BLaER1 treated with 17β-estradiol and CSF1 and Interleukin-3, amounts not matched to agents 10 nM and 100 nM (cell line): ENCODE measurements around the gene BRF1.
A peak's percentile ranks its signal among the peaks of the same experiment; 100 is the strongest.

Source experiments
- H3K27ac ChIP-seq, 11 experiments: shearing (Covaris generic); formaldehyde crosslinking; 2 replicates each; pipeline ENCODE4 v1.8.1; 2022
- H3K27me3 ChIP-seq, 11 experiments: shearing (Covaris generic); formaldehyde crosslinking; 2 replicates each; pipeline ENCODE4 v1.8.1; 2022
- H3K36me3 ChIP-seq, 11 experiments: shearing (Covaris generic); formaldehyde crosslinking; 2 replicates each; pipeline ENCODE4 v1.8.1; 2022
- H3K4me1 ChIP-seq, 10 experiments: shearing (Covaris generic); formaldehyde crosslinking; 2 replicates each; pipeline ENCODE4 v1.8.1; 2022
- H3K4me2 ChIP-seq, 11 experiments: shearing (Covaris generic); formaldehyde crosslinking; 2 replicates each; pipeline ENCODE4 v1.8.1; 2022
- H3K4me3 ChIP-seq, 10 experiments: shearing (Covaris generic); formaldehyde crosslinking; 2 replicates each; pipeline ENCODE4 v1.8.1; 2022
- H3K9ac ChIP-seq, 11 experiments: shearing (Covaris generic); formaldehyde crosslinking; 2 replicates each; pipeline ENCODE4 v1.8.1; 2022
- H3K9me3 ChIP-seq, 11 experiments: shearing (Covaris generic); formaldehyde crosslinking; replicated peaks in 1 of 11; 2 replicates each; pipeline ENCODE4 v1.8.1; 2022
- H4K20me1 ChIP-seq, 11 experiments: shearing (Covaris generic); formaldehyde crosslinking; 2 replicates each; pipeline ENCODE4 v1.8.1; 2022
- Cebpa-rat ChIP-seq, 11 experiments: shearing (Covaris generic); IDR thresholded peaks; 2 replicates each; pipeline ENCODE4 v1.8.1; 2022

The BRF1 gene

DNA sequence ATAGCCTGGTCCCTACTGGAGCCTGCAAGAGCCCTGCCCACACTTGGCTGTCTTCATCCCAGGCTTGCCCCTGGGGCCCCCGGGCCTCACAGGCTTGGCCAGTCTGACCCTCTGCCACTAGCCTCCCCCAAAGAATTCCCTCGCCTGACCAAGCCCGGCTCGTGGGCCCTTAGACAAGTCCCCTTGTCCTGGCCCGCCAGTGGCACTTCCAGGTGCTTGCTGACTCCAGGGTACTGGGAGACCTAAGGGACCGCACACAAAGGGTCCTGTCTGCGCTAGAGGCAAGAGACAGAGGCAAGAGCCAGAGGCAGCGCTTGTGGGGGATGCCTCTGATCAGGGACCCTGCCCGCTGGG is 47.5 kb downstream of the BRF1 start:
- TF ChIP-seq Cebpa-rat (IDR thresholded peaks at IDR 0.05) = no peak

DNA sequence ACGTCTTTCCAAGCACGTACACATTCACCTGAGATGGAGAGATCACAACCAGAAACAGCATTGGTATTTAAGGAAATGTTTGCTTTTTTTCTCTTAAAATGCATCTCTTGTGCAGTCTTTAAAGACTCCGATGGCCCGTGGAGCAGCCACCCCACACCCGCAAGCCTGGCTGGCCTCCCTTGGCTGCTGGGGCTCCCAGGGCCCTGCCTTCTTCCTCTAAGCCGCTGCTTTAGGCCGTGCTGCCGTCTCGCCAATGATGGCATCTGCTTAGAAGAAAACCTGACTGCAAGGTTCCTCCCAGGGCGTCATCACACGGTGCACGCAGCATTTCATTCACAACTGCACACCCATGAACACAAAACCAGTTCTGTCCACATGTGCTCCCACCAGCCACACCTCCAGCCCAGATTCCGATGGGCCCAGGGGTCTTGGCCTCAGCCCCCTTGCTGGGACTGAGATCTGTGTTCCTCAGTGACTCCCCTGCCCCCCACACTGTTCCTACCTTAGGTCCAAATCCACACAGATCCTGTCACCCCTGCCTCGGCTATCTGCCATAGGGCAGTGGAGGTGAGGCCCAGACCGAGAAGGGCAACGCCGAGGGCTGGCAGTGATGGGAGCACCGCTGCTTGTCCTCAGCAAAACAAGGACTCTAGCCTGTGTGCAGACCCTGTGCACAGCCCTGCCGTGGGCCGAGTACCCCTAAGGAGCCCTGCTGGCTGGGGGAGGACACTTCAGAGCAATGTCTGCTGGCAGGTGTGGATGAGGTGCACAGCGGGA is 48.1 kb downstream of the BRF1 start:
- Histone ChIP-seq H3K4me3 (no peak overlapping the region; a peak in 2 of 20 replicates), H4K20me1 (peaks cover 57 to 96% (median 89%) of the 10 kb centered on the region in 11 experiments; a peak in 21 of 22 replicates), H3K9ac (peak overlapping the region in 3 of 11 experiments; percentile 68 to 87 (median 70); a peak in 5 of 22 replicates), H3K27me3 (peaks cover 0 to 42% (median 0%) of the 10 kb centered on the region in 11 experiments; a peak in 5 of 22 replicates), H3K9me3 (no peaks in the 10 kb centered on the region), H3K4me1 (peaks cover 53 to 96% (median 92%) of the 10 kb centered on the region in 10 experiments), H3K27ac (peak overlapping the region in 4 of 11 experiments; percentile 35 to 77 (median 76); a peak in 6 of 22 replicates), H3K36me3 (peaks cover 8 to 35% (median 19%) of the 10 kb centered on the region in 11 experiments; a peak in 16 of 22 replicates), H3K4me2 (peak overlapping the region in 9 of 11 experiments; percentile 84 to 99 (median 97); a peak in 18 of 22 replicates)
- no peak for TF ChIP-seq Cebpa-rat (IDR thresholded peaks at IDR 0.05)

More for the DNA sequence above, 47.5 kb downstream of the BRF1 start:
- Histone ChIP-seq H3K9me3 (no peaks in the 10 kb centered on the region), H3K27ac (peak overlapping the region in 5 of 11 experiments; percentile 35 to 77 (median 75); a peak in 8 of 22 replicates), H3K4me2 (peak overlapping the region in 9 of 11 experiments; percentile 84 to 99 (median 97); a peak in 18 of 22 replicates), H3K9ac (peak overlapping the region in 3 of 11 experiments; percentile 4 to 70 (median 68); a peak in 5 of 22 replicates), H3K27me3 (peaks cover 0 to 42% (median 0%) of the 10 kb centered on the region in 11 experiments; a peak in 5 of 22 replicates), H3K36me3 (peaks cover 8 to 35% (median 19%) of the 10 kb centered on the region in 11 experiments; a peak in 16 of 22 replicates), H3K4me1 (peaks cover 50 to 95% (median 92%) of the 10 kb centered on the region in 10 experiments), H4K20me1 (peaks cover 52 to 93% (median 85%) of the 10 kb centered on the region in 11 experiments; a peak in 21 of 22 replicates), H3K4me3 (no peak overlapping the region; a peak in 2 of 20 replicates)

GRCh38 chr14:105251920-105252319 is 48.9 kb downstream of the BRF1 start:
- Histone ChIP-seq H3K27ac (peak overlapping the region in 1 of 11 experiments; percentile 59; a peak in 2 of 22 replicates), H3K4me1 (peaks cover 55 to 96% (median 92%) of the 10 kb centered on the region in 10 experiments), H3K4me2 (peak overlapping the region in 9 of 11 experiments; percentile 93 to 99 (median 97); a peak in 17 of 22 replicates), H3K9ac (peak overlapping the region in 4 of 11 experiments; percentile 53 to 87 (median 69); a peak in 5 of 22 replicates), H3K4me3 (peak overlapping the region in 2 of 10 experiments; percentile 75 to 77; a peak in 2 of 20 replicates), H4K20me1 (peaks cover 65 to 96% (median 91%) of the 10 kb centered on the region in 11 experiments; a peak in 21 of 22 replicates), H3K9me3 (no peaks in the 10 kb centered on the region), H3K36me3 (peaks cover 11 to 38% (median 22%) of the 10 kb centered on the region in 11 experiments; a peak in 18 of 22 replicates), H3K27me3 (peaks cover 0 to 42% (median 0%) of the 10 kb centered on the region in 11 experiments; a peak in 5 of 22 replicates)
- no peak for TF ChIP-seq Cebpa-rat (IDR thresholded peaks at IDR 0.05)

DNA sequence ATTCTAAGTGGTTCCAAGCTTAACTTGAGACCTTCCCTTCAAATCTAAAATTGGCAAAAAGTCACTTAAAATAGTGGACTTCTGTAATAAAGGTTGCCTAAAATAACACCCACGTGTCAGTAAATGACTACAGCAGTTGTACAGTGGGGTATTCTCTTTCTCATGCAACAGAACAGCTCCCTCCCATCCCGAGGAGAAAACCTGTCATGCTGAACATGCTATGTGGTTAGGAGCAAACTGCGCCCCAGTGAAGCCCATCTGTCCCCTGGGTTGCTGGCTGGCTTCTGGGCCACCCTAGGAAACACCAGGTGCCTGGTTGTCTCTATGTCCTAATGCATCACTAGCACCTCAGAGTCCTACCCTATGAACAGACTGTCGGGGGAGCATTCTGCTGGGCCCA is 49.8 kb downstream of the BRF1 start:
- Histone ChIP-seq H3K4me2 (peak overlapping the region; percentile 92 to 99 (median 97); a peak in 20 of 22 replicates), H3K27me3 (peaks cover 0 to 42% (median 0%) of the 10 kb centered on the region in 11 experiments; a peak in 5 of 22 replicates), H3K9me3 (no peaks in the 10 kb centered on the region), H3K4me3 (peak overlapping the region in 3 of 10 experiments; percentile 71 to 77 (median 75); a peak in 6 of 20 replicates), H3K9ac (peak overlapping the region in 4 of 11 experiments; percentile 87 to 90 (median 87); a peak in 8 of 22 replicates), H4K20me1 (peaks cover 70 to 96% (median 93%) of the 10 kb centered on the region in 11 experiments; a peak in 21 of 22 replicates), H3K27ac (peak overlapping the region in 4 of 11 experiments; percentile 36 to 84 (median 83); a peak in 6 of 22 replicates), H3K4me1 (peaks cover 46 to 96% (median 92%) of the 10 kb centered on the region in 10 experiments), H3K36me3 (peaks cover 14 to 37% (median 24%) of the 10 kb centered on the region in 11 experiments; a peak in 19 of 22 replicates)
- TF ChIP-seq Cebpa-rat (IDR thresholded peaks at IDR 0.05) = no peak

DNA sequence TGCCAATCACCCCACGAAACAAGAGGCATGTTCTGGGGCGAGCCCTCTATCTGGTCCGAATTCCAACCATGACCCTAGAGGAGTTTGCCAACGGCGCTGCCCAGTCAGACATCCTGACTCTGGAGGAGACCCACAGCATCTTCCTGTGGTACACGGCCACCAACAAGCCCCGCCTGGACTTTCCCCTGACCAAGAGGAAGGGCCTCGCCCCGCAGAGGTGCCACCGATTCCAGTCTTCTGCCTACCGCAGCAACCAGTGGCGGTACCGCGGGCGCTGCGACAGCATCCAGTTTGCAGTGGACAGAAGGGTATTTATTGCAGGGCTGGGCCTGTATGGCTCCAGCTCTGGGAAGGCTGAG is 50.8 kb downstream of the BRF1 start:
- TF ChIP-seq Cebpa-rat (IDR thresholded peaks at IDR 0.05) = no peak
- peak overlapping the region in 4 of 11 experiments; percentile 36 to 84 (median 83); a peak in 7 of 22 replicates for H3K27ac ChIP-seq
- H3K9ac ChIP-seq = peak overlapping the region in 6 of 11 experiments; percentile 82 to 90 (median 87); a peak in 11 of 22 replicates
- H3K36me3 ChIP-seq = peaks cover 16 to 42% (median 30%) of the 10 kb centered on the region in 11 experiments; a peak in 20 of 22 replicates
- peaks cover 0 to 42% (median 0%) of the 10 kb centered on the region in 11 experiments; a peak in 5 of 22 replicates for H3K27me3 ChIP-seq
- H3K4me1 ChIP-seq = peaks cover 37 to 93% (median 86%) of the 10 kb centered on the region in 10 experiments
- H4K20me1 ChIP-seq = peaks cover 67 to 95% (median 91%) of the 10 kb centered on the region in 11 experiments; a peak in 21 of 22 replicates
- H3K9me3 ChIP-seq = no peaks in the 10 kb centered on the region
- H3K4me2 ChIP-seq = peak overlapping the region; percentile 92 to 99 (median 97)
- peak overlapping the region in 7 of 10 experiments; percentile 71 to 78 (median 77); a peak in 9 of 20 replicates for H3K4me3 ChIP-seq

DNA sequence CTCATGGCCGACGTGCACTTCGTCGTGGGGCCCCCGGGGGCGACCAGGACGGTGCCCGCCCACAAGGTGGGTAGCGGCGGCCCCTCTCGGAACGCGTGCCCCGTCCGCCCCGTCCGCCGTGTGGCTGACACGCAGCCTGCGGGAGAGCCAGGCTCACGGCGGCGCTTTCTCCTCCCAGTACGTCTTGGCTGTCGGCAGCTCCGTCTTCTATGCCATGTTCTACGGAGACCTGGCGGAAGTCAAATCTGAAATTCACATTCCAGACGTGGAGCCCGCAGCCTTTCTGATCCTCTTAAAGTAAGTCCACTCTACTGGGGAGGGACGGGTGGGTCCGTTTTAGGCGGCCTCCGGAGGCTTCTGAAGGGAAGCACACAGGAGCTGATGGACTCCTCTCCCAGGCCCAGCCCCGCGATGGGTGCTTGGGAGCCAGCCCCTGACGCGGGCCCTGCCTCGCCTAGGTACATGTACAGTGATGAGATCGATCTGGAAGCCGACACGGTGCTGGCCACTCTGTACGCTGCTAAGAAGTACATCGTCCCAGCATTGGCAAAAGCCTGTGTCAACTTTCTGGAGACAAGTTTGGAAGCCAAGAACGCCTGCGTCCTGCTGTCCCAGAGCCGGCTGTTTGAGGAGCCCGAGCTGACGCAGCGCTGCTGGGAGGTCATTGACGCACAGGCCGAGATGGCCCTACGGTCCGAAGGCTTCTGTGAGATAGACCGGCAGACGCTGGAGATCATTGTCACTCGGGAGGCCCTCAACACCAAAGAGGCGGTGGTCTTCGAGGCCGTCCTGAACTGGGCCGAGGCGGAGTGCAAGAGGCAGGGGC is 51.4 kb downstream of the BRF1 start:
- Histone ChIP-seq H3K27me3 (peaks cover 0 to 42% (median 0%) of the 10 kb centered on the region in 11 experiments; a peak in 5 of 22 replicates), H4K20me1 (peaks cover 61 to 95% (median 88%) of the 10 kb centered on the region in 11 experiments; a peak in 21 of 22 replicates), H3K4me1 (peaks cover 31 to 91% (median 82%) of the 10 kb centered on the region in 10 experiments), H3K9ac (peak overlapping the region; percentile 80 to 90 (median 84)), H3K36me3 (peaks cover 21 to 46% (median 35%) of the 10 kb centered on the region in 11 experiments), H3K27ac (peak overlapping the region; percentile 64 to 84 (median 80); a peak in 21 of 22 replicates), H3K4me2 (peak overlapping the region; percentile 92 to 99 (median 97)), H3K4me3 (peak overlapping the region; percentile 71 to 80 (median 77)), H3K9me3 (no peaks in the 10 kb centered on the region)
- no peak for TF ChIP-seq Cebpa-rat (IDR thresholded peaks at IDR 0.05)

DNA sequence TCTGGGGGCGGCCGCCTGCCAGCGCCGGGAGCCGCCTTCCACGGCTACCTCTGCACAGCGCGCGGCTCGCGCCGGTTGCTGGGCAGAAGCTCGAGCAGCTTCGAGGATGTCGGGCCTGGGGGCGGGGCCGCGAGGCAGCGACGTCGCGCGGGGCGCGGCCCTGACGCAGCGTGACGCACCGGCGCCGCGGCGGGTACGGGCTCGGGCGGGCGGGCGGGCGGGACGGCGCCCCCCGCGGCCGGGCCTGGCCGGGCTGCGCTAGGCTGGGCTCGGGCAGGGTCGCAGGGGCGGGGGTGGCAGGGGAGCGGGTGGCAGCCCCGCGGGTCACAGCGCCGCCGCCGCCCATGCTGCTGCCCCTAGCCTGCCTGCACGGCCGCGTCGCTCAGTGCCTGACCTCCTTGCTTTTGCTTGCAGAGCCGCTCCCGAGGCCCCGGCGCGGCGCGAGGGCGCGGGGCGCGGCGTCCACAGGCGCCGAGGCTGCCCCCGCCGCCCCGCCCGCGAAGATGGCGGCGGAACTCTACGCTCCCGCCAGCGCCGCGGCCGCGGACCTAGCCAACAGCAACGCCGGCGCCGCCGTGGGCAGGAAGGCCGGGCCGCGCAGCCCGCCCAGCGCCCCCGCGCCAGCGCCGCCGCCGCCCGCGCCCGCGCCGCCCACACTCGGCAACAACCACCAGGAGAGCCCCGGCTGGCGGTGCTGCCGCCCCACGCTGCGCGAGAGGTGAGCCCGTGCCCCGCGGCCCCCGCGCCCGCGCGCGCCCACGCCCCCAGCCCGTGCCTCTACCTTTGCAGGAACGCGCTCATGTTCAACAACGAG is 52.2 kb downstream of the BRF1 start, which contains the start of gene BTBD6:
TSS of gene BTBD6 (plus strand) at position 166 of the 814 bp plus-strand sequence. CDS start at position 345, 179 bp downstream.
- no peaks in the 10 kb centered on the region for H3K9me3 ChIP-seq
- H3K36me3 ChIP-seq = peaks cover 30 to 54% (median 38%) of the 10 kb centered on the region in 11 experiments
- H3K4me1 ChIP-seq = peaks cover 29 to 84% (median 74%) of the 10 kb centered on the region in 10 experiments
- peaks cover 0 to 42% (median 0%) of the 10 kb centered on the region in 11 experiments; a peak in 5 of 22 replicates for H3K27me3 ChIP-seq
- H3K9ac ChIP-seq = peak within 1 kb of the TSS; percentile 80 to 90 (median 84)
- H4K20me1 ChIP-seq = peaks cover 55 to 96% (median 87%) of the 10 kb centered on the region in 11 experiments; a peak in 21 of 22 replicates
- no peak for TF ChIP-seq Cebpa-rat (IDR thresholded peaks at IDR 0.05)
- peak within 1 kb of the TSS; percentile 71 to 80 (median 77) for H3K4me3 ChIP-seq
- H3K4me2 ChIP-seq = peak within 1 kb of the TSS; percentile 94 to 99 (median 97)
- H3K27ac ChIP-seq = peak within 1 kb of the TSS; percentile 64 to 84 (median 80); a peak in 21 of 22 replicates
